ENCODE results near the gene EZR.
A peak's percentile ranks its signal among the peaks of the same experiment; 100 is the strongest.
"Not testable (repeated sequence)": the region's sequence is repeated elsewhere in the genome, so short reads cannot be mapped to it uniquely, and the experiment has no call there.

The EZR gene

GRCh38 chr6:158840465-158840864, 21.3 kb upstream of the EZR start:
- no peak for DNase-seq

DNA sequence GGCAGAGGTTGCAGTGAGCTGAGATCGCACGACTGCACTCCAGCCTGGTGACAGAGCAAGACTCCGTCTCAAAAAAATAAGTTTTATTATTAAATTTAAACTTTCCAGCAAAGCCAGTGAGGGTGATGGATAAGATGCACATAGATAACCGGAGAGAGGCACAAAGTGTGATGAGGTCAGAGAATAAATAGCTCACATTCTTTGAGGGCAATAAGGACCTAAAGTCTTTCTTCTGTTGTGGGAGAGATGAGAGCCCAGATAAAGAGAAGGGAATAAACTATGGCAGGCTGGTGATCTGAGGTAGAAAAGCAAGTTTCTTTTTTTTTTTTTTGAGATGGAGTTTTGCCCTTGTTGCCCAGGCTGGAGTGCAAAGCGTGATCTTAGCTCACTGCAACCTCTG, 20.6 kb upstream of the EZR start:
- no peak for DNase-seq

DNA sequence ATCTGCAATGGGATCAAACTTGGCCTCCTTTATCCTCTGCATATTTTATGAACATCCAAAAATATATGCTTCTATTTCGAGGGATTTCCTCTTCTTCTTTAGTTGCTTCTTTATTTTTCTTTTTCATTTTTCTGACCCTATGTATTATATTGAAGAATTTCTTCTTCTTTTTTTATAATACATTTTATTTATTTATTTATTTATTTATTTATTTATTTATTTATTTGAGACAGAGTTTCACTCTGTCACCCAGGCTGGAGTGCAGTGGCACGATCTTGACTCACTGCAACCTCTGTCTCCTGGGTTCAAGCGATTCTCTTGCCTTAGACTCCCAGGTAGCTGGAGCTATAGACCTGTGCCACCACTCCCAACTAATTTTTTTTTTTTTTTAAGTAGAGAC, 19.6 kb upstream of the EZR start:
- DNase-seq: not testable (repeated sequence)

DNA sequence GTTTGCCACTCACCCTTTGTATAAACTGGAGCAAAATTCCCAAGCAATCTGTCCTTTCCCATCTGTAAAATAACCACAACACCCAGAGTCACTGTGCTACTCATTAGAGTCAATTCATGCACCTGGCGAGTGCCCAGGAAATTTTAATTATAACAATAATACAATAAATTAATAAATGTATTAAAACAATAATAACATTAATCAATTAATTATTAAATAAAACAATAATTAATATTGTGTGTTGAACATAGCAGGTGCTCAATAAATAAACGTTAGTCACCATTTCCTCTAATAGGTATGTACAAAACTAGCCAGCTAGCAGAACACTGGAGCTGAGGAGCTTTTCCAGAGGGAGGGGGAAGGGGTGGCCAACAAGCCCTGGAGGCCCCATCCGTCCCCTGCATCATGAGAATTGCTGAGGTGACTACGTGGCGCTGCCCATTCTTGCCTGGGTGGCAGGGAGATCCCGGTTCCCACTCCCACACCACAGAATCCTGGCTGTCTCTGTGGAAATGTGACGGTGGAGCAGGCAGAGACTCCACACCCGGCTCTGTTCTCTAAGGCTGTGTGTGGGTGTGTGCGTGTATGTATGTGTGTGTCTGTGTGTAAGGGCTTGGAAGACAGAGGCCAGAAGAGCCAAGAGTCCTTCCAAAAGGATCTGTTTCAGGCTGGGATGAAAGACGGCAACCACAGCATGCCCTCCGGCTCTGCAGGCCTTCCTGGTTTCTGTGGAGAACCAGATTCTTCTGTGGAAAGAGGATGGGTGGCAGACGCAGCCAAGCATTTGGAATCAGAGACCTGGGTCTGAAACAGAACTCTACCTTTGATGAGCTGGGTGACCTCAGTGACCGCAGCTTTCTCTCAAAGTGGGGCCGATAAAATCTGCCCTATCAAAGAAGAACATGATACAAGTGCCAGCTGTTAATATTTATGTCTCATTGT, 18.8 kb upstream of the EZR start:
- DNase-seq: no peak

- DNase-seq: no peak
Observed at GRCh38 chr6:158836625-158837311, 17.6 kb upstream of the EZR start.

- DNase-seq: no peak
Observed at GRCh38 chr6:158835616-158836221, 16.6 kb upstream of the EZR start.

- DNase-seq: no peak
Observed at GRCh38 chr6:158834675-158835385, 15.7 kb upstream of the EZR start.

DNA sequence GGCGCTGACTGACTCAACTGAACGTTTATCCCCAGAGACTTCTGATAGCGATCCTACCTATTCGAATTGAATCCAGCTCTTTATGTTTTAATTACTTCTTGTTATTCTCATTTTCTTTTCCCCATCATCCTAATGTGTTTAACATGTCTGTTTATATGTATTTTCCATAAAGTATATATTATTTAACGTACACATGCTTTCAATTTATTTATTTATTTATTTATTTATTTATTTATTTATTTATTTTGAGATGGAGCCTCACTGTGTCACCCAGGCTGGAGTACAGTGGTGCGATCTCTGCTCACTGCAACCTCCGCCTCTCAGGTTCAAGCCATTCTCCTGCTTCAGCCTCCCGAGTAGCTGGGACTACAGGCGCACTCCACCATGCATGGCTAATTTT, 13.6 kb upstream of the EZR start:
- not testable (repeated sequence) for DNase-seq

DNA sequence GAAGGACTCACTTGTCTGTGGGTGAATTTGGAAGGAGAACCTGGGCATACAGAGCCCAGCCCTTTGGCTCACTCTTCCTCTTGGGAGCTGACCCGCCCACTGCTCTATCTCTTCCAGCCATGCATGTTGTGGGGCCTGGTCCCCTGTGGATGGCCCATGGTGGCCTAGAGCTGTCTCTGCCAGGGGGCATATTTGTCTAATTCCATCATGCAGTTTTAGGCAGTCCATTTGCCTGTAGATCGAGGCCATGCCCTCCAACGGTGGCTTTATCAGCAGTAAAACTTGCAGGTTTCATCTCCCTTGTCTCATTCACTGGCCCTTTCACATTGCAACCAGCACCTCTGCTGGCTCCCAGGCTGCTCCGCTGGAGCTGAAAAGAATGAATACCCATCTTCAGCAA, 12.9 kb upstream of the EZR start:
- DNase-seq: no peak

- DNase-seq: no peak
Observed at GRCh38 chr6:158831571-158831970, 12.4 kb upstream of the EZR start.

- DNase-seq: no peak
Observed at GRCh38 chr6:158830736-158831135, 11.6 kb upstream of the EZR start.

GRCh38 chr6:158828807-158829206, 9.6 kb upstream of the EZR start:
- DNase-seq: no peak

GRCh38 chr6:158826819-158827501, 7.8 kb upstream of the EZR start:
- DNase-seq: no peak

GRCh38 chr6:158825951-158826306, 6.8 kb upstream of the EZR start:
- DNase-seq: no peak

DNA sequence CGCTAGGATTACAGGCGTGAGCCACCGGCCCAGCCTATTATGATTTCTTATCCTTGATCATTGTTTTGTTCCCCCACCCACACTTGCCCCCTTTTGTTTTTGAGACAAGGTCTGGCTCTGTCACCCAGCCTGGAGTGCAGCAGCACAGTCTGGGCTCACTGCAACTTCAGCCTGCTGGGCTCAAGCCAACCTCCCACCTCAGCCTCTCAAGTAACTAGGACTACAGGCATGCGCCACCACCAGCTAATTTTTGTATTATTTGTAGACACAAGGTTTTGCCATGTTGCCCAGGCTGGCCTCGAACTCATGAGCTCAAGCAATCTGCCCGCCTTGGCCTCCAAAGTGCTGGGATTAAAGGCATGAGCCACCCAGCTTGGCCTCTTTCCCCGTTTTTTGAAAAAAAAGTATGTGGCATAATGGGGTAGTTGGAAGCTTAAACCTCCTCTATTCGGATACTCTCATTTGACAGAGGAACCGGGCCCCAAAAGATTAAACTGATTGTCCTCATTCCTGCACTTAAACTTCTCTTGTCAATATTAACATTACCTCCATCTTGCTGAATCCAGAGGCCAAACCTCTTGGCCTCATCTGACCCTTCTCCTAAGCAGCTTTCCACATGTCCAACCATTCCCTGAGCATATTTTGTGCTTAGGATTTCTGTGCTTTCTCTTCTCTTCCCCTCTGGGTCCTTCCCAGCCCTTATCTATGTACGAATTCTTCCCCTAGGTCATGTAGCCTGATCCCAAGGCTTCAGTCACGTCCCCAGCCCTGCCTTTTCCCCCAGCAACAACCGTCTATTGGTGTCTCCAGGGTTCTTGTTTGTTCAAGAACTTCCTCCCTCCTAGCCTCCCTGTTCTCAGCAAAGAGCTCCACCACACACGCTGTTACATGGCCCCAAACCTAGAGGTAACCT, 6.1 kb upstream of the EZR start:
- DNase-seq: no peak

DNA sequence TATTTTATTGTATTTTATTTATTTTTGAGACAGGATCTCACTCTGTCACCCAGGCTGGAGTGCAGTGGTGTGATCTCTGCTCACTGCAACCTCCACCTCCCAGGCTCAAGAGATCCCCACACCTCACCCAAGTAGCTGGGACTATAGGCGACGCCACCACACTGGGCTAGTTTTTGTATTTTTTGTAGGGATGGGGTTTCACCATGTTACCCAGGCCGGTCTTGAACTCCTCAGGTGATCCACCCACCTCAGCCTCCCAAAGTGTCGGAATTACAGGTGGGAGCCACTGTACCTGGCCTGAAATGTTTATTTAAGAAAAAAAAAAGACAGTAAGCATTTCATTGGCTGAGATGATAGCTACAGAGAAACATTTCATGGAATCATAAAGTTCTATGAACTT, 4.4 kb upstream of the EZR start:
- DNase-seq: not testable (repeated sequence)

GRCh38 chr6:158819977-158820622, 932 bp upstream of the EZR start:
- peak; percentile 22 for DNase-seq

- DNase-seq: peak; percentile 77
Observed at GRCh38 chr6:158818581-158819212, 471 bp downstream of the EZR start.

DNA sequence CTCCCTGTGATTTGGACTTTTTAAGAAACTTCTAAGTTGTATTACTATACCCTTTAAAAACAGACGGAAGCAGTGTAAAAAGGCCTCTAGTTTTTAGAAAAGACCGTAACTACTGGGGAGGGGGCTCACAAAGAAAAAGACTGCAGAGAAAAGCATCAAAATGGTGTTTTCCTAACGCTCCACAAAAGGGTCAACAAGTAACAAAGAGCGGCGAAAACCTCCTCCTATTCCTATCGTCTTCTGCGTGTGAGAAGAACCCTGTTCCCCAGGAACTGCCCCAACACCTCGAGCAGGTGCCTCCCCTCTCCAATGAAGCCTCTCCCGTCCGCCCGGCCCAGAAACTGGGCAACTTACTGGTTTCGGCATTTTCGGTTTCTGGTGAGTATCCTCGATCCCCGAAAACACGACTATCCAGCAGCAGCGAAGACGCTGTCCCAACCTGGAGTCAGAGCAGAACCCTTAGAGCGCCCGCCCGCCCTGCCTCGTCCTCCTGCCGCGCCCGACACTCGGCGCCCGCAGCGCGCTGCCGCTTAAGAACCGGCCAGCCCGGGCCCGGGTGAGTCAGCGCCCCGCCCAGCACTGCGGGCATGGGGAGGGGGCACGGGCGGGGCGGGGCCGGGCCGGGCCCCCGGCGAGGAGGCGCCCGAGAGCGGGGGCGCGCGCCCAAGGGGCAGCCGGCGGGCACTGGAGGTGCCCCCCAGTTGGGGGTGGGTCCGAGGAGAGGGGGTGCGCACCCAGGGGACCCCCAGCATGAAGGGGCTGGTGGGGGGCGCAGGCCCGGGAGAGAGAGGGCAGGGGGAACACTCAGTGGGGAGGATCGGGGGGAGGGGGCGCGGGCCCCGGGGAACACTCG, 1.2 kb downstream of the EZR start:
- peak; percentile 88 for DNase-seq
